Measurements from ENCODE around the gene SLC24A4. TPM values are rescaled to one million over a fixed set of nuclear protein-coding genes. Genes with fewer than 3 reads are reported as not detected.

Gene SLC24A4, protein sequence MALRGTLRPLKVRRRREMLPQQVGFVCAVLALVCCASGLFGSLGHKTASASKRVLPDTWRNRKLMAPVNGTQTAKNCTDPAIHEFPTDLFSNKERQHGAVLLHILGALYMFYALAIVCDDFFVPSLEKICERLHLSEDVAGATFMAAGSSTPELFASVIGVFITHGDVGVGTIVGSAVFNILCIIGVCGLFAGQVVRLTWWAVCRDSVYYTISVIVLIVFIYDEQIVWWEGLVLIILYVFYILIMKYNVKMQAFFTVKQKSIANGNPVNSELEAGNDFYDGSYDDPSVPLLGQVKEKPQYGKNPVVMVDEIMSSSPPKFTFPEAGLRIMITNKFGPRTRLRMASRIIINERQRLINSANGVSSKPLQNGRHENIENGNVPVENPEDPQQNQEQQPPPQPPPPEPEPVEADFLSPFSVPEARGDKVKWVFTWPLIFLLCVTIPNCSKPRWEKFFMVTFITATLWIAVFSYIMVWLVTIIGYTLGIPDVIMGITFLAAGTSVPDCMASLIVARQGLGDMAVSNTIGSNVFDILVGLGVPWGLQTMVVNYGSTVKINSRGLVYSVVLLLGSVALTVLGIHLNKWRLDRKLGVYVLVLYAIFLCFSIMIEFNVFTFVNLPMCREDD
- total RNA-seq, result 6.7 TPM

- no peaks in the 10 kb centered on the region for H3K9me3 ChIP-seq (ENCODE audit: low read depth, low read length)
- H3K4me1 ChIP-seq (ENCODE audit: insufficient read depth, low read length), result peaks cover 15% of the 10 kb centered on the region
- peaks cover 45% of the 10 kb centered on the region for H3K27me3 ChIP-seq (ENCODE audit: insufficient read depth, low read length)
- peak within 1 kb of the TSS; percentile 27 for H3K4me3 ChIP-seq (ENCODE audit: low read length)
Measured at GRCh38 chr14:92323011-92323915, at the start of gene SLC24A4. Gene SLC24A4 (plus strand): TSS chr14:92323165. CDS start chr14:92323831, 666 bp downstream.

DNA sequence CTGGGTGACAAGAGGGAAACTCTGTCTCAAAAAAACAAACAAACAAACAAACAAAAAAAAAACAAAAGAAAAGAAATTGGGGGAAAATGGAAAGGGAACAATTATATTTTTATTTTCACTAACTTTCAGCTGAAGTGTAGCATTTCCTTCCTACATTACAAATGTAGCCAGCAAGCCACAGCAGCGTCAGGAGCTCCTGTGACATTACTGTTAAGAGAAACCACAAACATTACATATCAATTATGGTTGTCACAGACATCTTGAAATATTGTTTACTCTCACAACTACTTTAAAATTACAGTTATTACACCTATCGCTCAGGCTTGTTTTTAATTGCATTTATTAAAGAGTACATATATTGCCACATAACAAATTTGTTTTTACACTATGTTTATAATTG, 49.8 kb upstream of the SLC24A4 start:
- H3K4me1 ChIP-seq (ENCODE audit: insufficient read depth, low read length), result no peaks in the 10 kb centered on the region
- no peaks in the 10 kb centered on the region for H3K9me3 ChIP-seq (ENCODE audit: low read depth, low read length)
- no peaks in the 10 kb centered on the region for H3K27me3 ChIP-seq (ENCODE audit: insufficient read depth, low read length)
- no peak overlapping the region for H3K4me3 ChIP-seq (ENCODE audit: low read length)

DNA sequence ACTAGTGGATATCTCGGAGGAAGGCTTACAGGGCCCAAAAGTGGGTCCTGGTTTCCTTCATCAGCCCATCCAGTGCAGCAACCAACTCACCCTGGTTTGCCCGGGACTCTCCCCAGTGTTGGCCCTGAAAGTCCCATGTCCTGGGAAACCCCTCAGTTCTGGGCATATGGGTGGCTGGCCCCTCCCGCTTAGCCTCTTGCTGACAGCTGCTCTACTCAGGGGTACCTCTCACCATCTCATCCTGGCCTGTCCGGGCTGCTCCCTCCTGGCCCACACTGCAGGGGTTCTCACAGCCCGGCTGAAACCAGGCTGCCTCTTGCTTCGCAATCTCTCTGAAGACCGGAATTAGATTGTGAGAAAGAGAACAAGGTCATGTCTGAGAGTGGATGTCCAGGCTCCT, 48.9 kb upstream of the SLC24A4 start:
- H3K4me1 ChIP-seq (ENCODE audit: insufficient read depth, low read length), result no peaks in the 10 kb centered on the region
- no peaks in the 10 kb centered on the region for H3K9me3 ChIP-seq (ENCODE audit: low read depth, low read length)
- H3K27me3 ChIP-seq (ENCODE audit: insufficient read depth, low read length), result no peaks in the 10 kb centered on the region
- no peak overlapping the region for H3K4me3 ChIP-seq (ENCODE audit: low read length)

- no peaks in the 10 kb centered on the region for H3K27me3 ChIP-seq (ENCODE audit: insufficient read depth, low read length)
- H3K4me1 ChIP-seq (ENCODE audit: insufficient read depth, low read length), result no peaks in the 10 kb centered on the region
- no peaks in the 10 kb centered on the region for H3K9me3 ChIP-seq (ENCODE audit: low read depth, low read length)
- H3K4me3 ChIP-seq (ENCODE audit: low read length), result no peak overlapping the region
Measured at GRCh38 chr14:92276074-92276473, 46.9 kb upstream of the SLC24A4 start.

DNA sequence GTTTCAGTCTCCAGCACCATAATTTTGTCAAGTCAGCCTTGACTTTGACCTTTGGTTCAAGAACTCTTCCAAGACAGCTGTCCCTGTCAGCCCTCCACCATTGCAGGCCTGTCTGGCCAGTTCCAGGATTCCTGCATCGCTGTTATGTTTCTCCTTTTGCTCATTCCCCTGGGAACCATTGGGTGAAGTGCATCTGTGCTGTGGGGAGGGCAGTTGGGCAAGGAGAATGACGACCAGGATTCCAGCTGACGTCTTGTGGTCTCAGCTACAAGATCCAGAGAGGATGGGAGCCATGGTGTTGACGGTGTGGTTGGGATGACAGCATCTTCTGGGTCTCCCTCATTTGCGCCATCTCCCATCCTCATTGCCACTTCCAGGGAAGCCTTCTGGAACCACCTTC, 45.9 kb upstream of the SLC24A4 start:
- H3K9me3 ChIP-seq (ENCODE audit: low read depth, low read length), result no peaks in the 10 kb centered on the region

DNA sequence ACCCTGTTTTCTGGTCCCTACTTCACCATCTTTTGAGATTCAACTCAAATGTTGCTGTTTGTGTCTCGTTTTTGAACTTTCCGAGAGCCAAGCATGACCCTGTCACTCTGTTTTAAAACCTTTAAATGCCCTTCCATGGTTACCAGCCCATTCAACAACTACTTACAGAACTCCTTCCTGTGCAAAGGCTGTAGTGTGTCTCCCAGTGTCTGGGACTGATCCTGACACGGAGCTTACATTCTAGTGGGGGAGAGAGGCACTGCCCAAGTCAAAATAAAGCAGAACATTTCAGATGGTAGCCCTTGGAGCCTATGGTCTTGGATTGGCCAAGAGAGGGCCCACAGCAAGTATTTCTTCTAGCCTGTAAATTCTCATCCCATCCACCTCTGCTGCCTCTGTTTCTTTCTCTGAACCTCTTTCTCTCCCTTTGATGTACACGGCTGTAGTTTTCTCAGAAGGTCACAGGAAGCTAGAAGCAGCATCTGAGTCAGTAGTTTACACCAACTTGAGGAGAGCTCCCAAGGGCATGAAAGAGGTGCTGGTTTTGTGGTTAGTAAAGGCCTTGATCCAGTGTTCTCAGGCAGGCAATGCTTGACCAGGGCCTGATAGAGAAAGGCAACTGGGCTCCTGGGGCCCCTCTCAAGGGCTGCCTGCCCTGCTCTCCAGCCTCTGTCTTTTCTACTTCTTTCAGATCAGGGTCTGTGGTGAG, 42.3 kb upstream of the SLC24A4 start:
- Histone ChIP-seq H3K4me3 (ENCODE audit: low read length) (no peak overlapping the region), H3K9me3 (ENCODE audit: low read depth, low read length) (no peaks in the 10 kb centered on the region), H3K4me1 (ENCODE audit: insufficient read depth, low read length) (no peaks in the 10 kb centered on the region), H3K27me3 (ENCODE audit: insufficient read depth, low read length) (no peaks in the 10 kb centered on the region)

More for the DNA sequence above, 45.9 kb upstream of the SLC24A4 start:
- Histone ChIP-seq H3K4me1 (ENCODE audit: insufficient read depth, low read length) (no peaks in the 10 kb centered on the region), H3K27me3 (ENCODE audit: insufficient read depth, low read length) (no peaks in the 10 kb centered on the region), H3K4me3 (ENCODE audit: low read length) (no peak overlapping the region)

- no peaks in the 10 kb centered on the region for H3K4me1 ChIP-seq (ENCODE audit: insufficient read depth, low read length)
- no peaks in the 10 kb centered on the region for H3K9me3 ChIP-seq (ENCODE audit: low read depth, low read length)
- no peak overlapping the region for H3K4me3 ChIP-seq (ENCODE audit: low read length)
- no peaks in the 10 kb centered on the region for H3K27me3 ChIP-seq (ENCODE audit: insufficient read depth, low read length)
Measured at GRCh38 chr14:92282669-92283068, 40.3 kb upstream of the SLC24A4 start.

GRCh38 chr14:92285311-92285710, 37.7 kb upstream of the SLC24A4 start:
- H3K9me3 ChIP-seq (ENCODE audit: low read depth, low read length), result no peaks in the 10 kb centered on the region
- peaks cover 7% of the 10 kb centered on the region for H3K27me3 ChIP-seq (ENCODE audit: insufficient read depth, low read length)
- H3K4me3 ChIP-seq (ENCODE audit: low read length), result no peak overlapping the region
- H3K4me1 ChIP-seq (ENCODE audit: insufficient read depth, low read length), result no peaks in the 10 kb centered on the region

GRCh38 chr14:92287987-92288386, 35.0 kb upstream of the SLC24A4 start:
- H3K27me3 ChIP-seq (ENCODE audit: insufficient read depth, low read length), result peaks cover 11% of the 10 kb centered on the region
- no peak overlapping the region for H3K4me3 ChIP-seq (ENCODE audit: low read length)
- no peaks in the 10 kb centered on the region for H3K9me3 ChIP-seq (ENCODE audit: low read depth, low read length)
- H3K4me1 ChIP-seq (ENCODE audit: insufficient read depth, low read length), result no peaks in the 10 kb centered on the region

DNA sequence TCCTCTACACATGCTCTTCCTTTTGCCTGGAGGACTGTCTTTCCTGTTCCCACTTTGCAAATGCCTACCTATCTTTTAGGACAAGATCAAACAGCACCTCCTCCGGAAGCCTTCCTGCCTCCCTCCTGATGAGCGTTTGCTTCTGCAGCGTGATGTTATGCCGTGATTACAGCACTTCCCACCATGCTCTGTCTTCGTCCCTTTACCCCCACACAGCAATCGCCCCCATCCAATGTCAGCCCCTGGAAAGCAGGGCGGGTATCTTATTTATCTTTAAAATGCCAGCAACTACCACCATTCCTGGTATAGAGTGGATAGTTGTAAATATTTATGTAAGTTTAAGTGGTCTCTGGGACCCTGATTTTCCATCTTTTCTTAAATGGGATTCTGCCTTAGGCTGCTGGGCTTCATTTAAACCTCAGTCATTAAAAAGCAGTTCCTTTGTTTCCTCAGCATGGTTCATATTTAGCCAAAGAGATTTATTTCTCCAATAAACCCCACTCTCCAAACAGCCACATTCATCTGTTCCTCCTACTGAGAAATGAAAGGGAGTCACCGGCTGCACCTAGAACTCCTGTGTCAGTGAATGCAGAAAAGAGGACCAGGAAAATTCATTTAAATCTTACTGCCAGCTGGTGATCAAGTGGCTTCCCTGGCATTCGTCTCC, 33.8 kb upstream of the SLC24A4 start:
- H3K4me1 ChIP-seq (ENCODE audit: insufficient read depth, low read length), result no peaks in the 10 kb centered on the region
- H3K9me3 ChIP-seq (ENCODE audit: low read depth, low read length), result no peaks in the 10 kb centered on the region

DNA sequence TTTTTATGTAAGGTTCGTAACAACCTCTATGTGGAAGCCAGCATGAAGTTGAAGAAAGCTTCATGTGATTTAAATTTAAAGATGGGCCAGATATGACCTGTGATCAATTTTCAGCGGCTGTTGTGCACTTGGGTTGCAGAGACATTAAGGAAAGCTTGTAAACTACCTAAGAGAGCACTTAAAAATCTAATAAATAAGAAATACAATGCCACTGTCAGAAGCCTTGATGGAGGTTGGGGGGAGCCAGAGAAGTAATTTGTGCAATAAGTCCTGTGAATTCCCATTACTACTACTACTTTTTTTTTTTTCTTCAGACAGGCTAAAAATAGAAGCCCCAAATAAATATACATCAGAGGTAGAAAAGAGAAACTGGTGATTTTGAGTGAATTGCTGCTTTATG, 30.3 kb upstream of the SLC24A4 start:
- Histone ChIP-seq H3K27me3 (ENCODE audit: insufficient read depth, low read length) (peaks cover 15% of the 10 kb centered on the region), H3K4me3 (ENCODE audit: low read length) (no peak overlapping the region)

More for the DNA sequence above, 33.8 kb upstream of the SLC24A4 start:
- Histone ChIP-seq H3K27me3 (ENCODE audit: insufficient read depth, low read length) (peaks cover 11% of the 10 kb centered on the region), H3K4me3 (ENCODE audit: low read length) (no peak overlapping the region)

DNA sequence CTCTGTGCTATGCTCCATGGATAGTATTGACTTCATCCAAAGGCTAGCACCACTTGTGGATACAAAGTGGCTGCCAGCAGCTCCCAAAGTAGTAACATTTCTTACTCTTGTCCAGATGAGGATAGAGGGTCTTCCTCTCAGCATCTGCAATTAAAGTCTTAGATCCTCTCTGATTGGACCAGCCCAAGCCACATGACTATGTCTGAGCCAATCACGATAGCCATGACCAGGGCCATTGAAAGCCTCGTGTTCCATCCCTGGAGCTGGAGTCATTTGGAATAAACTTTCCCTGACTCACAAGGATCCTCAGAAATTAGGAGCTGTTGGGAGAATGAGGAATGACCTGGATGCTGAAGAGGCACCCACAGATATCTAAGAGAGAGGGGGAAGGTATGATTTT, 28.5 kb upstream of the SLC24A4 start:
- H3K4me1 ChIP-seq (ENCODE audit: insufficient read depth, low read length), result no peaks in the 10 kb centered on the region
- no peaks in the 10 kb centered on the region for H3K9me3 ChIP-seq (ENCODE audit: low read depth, low read length)
- no peak overlapping the region for H3K4me3 ChIP-seq (ENCODE audit: low read length)
- peaks cover 11% of the 10 kb centered on the region for H3K27me3 ChIP-seq (ENCODE audit: insufficient read depth, low read length)

More for the DNA sequence above, 30.3 kb upstream of the SLC24A4 start:
- no peaks in the 10 kb centered on the region for H3K9me3 ChIP-seq (ENCODE audit: low read depth, low read length)
- no peaks in the 10 kb centered on the region for H3K4me1 ChIP-seq (ENCODE audit: insufficient read depth, low read length)

DNA sequence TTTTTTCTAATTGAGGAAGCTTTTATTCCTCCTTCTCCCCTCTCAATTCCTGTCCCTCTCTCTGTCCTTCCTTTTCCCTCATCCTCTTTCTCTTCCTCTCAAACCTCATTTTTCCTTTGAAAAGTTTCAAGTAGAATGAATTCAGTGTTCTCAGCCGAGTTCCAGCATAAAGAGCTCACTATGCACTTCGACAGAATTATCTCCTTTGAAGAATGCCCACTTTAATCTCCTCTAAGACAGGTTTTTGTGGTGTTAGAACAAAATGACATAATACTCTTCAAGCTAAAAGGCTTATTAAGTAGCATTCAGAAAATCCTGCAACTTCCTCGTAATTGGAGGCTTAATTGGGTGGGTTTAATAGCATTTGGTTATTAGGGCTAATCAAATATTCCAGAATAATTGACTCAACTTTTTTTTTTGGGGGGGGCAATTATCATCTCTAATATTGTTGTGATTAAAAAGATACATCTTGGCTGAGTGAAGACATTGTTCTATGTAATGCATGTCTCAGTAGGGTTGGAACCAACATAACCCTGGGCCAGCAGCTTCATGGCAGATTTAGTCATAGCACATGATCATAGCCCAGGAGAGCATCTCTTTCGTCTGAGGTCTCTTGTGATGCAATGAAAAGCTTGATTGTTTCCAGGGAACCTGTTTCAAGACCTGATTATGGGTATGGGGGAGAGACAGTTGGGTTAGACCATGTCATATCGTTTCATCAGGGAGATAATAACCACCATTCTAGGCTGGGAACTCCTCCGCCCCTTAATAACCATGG, 25.0 kb upstream of the SLC24A4 start:
- H3K4me3 ChIP-seq (ENCODE audit: low read length), result no peak overlapping the region
- H3K4me1 ChIP-seq (ENCODE audit: insufficient read depth, low read length), result no peaks in the 10 kb centered on the region
- H3K27me3 ChIP-seq (ENCODE audit: insufficient read depth, low read length), result peaks cover 8% of the 10 kb centered on the region
- H3K9me3 ChIP-seq (ENCODE audit: low read depth, low read length), result no peaks in the 10 kb centered on the region
